VCaP (cell line): ENCODE data around the gene PPP6R3.

Experiments
- H3K27ac ChIP-seq: fragments of 450-650 bp; 2 replicates; pipeline ENCODE4 v1.5.1; 2017
- TF ChIP-seq, protein P1 (sequence below): fragments of 450-650 bp; conservative IDR thresholded peaks from 2 replicates; pipeline ENCODE4 v1.5.1; 2017; ENCODE audit warnings: mild to moderate bottlenecking, moderate library complexity

Gene PPP6R3

DNA sequence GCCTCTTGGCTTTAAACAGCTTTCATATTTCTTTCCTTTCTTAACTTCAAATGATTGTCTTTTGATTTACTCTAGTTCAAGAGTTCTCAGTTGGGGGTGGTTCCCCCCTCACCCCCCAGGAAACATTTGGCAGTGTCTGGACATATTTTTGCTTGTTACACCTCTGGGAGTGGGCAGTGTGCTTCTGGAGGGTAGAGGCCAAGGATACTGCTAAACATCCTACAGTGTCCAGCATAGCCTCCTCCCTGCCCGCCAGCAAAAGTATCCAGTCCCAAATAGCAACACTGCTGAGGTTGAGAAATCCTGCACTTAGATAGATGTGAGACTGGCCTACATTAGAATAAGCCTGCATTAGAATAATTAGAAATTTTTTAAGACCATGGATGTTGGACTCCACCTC, 3.2 kb downstream of the PPP6R3 start:
- H3K27ac ChIP-seq, result no peak overlapping the region
- TF ChIP-seq, protein P1, sequence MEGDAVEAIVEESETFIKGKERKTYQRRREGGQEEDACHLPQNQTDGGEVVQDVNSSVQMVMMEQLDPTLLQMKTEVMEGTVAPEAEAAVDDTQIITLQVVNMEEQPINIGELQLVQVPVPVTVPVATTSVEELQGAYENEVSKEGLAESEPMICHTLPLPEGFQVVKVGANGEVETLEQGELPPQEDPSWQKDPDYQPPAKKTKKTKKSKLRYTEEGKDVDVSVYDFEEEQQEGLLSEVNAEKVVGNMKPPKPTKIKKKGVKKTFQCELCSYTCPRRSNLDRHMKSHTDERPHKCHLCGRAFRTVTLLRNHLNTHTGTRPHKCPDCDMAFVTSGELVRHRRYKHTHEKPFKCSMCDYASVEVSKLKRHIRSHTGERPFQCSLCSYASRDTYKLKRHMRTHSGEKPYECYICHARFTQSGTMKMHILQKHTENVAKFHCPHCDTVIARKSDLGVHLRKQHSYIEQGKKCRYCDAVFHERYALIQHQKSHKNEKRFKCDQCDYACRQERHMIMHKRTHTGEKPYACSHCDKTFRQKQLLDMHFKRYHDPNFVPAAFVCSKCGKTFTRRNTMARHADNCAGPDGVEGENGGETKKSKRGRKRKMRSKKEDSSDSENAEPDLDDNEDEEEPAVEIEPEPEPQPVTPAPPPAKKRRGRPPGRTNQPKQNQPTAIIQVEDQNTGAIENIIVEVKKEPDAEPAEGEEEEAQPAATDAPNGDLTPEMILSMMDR, result no peak

DNA sequence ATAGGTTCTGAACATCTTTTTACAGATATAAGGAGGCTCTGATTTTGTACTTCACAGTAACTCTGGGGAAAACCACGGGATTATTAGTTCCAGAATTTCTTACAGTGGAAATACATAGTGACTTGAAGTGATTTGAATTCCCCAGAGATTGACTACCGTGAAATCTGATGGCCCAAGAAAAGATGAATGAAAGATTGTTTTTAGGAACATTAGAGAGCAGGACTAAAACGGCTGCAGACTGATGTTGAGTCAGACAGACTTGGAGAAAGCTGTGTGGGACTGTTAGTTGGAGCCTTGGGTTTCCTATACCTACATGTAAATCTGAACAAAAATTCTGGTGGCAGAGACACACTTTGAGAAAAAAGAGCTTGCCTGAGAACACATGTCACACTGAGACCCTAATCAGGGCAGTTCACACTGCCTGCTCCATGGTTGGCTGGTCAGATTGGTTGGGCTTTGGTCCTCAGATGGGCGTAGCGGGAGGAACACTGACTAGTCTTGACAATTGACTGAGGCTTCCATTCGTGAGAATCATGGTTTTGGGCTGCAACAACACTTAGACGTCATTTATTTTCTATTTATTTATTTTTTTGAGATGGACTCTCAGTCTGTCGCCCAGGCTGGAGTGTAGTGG, 6.8 kb downstream of the PPP6R3 start:
- TF ChIP-seq, protein P1, result no peak
- peak overlapping the region; percentile 51 for H3K27ac ChIP-seq

DNA sequence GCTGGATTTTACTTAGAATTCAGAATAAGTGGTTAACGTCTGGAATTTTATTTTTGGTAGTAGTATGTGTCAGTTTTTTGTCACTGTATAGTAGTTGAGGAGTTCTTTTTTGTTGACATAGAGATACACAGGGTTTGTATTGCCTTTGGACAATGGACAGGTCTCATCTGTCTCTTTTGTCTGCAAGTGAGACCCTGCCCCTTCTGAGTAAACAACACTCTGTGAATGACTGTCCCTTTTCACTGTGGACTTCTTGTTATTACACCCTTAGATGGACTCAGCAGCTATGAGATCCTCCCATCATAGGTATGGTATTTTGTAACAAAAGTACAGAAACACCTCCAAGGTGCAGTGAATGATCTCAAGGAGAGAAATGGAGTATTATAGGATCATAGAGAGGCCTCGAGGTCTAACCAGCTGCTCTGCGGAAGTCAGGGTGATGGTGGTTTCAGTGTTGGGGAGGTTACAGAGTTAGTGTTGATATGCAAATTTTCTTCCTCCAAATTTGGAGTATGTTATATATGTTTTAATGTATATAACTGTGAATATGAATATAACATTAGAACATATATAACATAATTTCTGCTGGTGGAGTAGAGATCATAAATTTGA, 7.8 kb downstream of the PPP6R3 start:
- TF ChIP-seq, protein P1, result no peak
- peak overlapping the region; percentile 51 for H3K27ac ChIP-seq

DNA sequence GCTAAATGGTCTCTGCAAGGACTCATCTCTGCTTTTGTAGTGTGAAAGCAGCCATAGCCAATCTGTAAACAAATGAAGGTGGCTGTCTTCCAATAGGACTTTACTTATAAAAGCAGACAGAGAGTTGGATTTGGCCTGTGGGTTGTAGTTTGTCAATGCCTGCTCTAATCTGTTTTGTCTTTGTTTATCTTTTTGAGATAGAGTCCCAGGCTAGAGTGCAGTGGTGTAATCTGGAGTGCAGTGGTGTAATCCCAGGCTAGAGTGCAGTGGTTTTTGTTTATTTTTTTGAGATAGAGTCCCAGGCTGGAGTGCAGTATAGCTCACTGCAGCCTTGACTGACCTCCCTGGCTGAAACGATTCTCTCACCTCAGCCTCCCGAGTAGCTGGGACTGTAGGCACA, 8.6 kb downstream of the PPP6R3 start:
- TF ChIP-seq, protein P1, result no peak
- peak overlapping the region; percentile 51 for H3K27ac ChIP-seq

DNA sequence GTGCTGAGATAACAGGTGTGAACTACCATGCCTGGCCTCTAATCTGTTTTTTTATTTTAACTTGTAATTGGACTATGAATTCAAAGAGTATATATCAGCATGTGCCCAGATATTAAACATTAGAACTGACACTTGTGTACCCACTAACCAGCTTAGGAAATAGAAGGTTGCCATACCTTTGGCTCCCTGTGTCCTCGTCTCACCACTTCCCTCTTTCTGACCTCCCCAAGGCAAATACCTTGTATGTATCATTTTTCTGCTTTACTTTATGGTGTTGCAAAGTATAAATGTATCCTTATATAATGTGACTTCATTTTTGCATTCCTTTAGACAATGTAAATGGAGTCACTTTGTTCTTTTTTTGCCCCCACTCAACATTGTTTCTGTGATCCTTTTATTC, 9.1 kb downstream of the PPP6R3 start:
- TF ChIP-seq, protein P1, result no peak
- peak overlapping the region; percentile 51 for H3K27ac ChIP-seq

DNA sequence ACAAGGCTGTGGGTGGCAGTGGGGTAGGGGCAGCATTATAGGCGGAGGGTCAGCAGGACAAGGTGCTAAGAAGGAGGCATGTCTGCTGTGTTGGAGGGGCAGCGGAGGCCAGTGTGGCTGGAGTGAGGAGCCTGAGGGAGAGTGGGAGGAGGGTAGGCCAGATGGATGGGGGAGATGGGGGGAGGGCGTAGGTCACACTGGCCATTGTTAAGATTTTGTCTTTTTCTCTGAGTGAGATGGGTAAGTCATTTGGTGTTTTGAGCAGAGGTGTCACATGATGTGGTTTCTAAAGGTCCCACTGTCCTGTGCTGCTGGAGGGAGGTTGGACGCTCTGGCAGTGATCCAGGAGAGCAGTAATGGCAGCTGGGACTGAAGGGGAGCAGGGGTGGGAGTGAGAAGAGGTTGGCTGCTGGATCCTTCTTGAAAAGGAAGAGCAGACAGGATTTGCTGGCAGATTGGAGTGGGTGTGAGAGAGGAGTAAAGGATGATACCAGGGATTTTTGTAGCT, 9.8 kb downstream of the PPP6R3 start:
- TF ChIP-seq, protein P1, result no peak
- H3K27ac ChIP-seq, result peak overlapping the region; percentile 51

DNA sequence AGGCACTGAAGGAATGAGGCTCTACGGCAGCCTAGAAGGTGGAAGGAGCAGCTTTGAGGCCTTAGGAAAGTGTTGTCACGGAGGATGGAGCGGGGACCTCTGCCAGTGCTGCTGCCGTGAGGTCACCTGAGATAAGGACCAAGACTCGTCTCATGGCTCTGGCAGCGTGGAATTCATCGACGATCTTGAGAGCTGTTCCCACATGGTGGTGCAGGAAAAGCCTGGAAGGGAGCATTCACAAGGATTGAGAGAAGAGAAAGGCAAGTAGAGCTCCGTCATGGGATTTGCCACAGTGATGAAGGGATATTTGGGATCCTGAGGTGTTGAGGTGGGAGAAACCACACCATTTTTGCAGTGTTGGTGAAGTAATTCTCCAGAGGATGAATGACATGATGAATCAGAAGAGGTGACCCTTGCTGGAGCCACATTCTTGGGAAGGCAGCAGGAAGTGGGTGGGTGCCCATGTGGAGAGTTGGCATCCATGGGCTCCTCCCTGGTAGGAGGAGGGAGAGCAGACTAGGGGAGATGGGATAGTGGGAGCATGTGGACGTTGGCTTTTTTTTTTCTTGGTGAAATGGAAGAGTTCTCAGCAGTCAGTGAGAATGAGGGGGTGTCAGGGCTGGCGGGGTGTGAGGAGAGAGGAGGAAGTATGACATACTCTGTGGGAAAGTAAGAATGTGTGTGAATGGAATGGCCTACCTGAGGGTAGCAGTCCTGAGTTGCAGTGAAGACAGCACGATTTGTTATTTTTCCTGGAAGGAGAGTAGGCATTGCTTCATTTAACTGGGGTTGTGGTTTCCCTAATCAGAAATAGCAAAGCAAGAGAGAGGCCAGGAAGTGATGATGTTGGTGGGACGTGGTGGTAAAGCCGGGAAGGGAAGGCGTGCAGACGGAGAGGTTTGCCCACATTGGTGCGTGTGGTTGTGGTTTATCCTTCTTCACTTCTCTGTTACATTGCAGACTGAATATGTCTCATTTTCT, 11.1 kb downstream of the PPP6R3 start:
- H3K27ac ChIP-seq, result no peak overlapping the region
- TF ChIP-seq, protein P1, result no peak
